Lower leg skin (tissue), 3 donors: ENCODE results near the gene ADAT3.

Experiments used
- CTCF ChIP-seq, 3 donors: fragments of 450-650 bp; IDR thresholded peaks; one replicate each; pipeline ENCODE4 v1.5.1; 2016; ENCODE audit warnings: antibody characterized with exemption in 3 of 3, mild to moderate bottlenecking in 3 of 3, moderate library complexity in 2 of 3
- POLR2A ChIP-seq, 2 donors: fragments of 450-650 bp; IDR thresholded peaks; one replicate each; pipeline ENCODE4 v1.6.1; 2016 to 2017; ENCODE audit warnings: antibody characterized with exemption in 2 of 2, mild to moderate bottlenecking in 1 of 2, moderate library complexity in 1 of 2

- TF ChIP-seq CTCF (IDR thresholded peaks at IDR 0.05) (no peak), POLR2A (IDR thresholded peaks at IDR 0.05) (no peak)
Observed at GRCh38 chr19:1888385-1888784, 16.8 kb upstream of the ADAT3 start.
